HepG2 (cell line): ENCODE results near the gene MYOF. TPM values are rescaled to one million over a fixed set of nuclear protein-coding genes. Genes with fewer than 3 reads are reported as not detected.

ENCODE experiments used
- ATAC-seq: fragments of 200-7000 bp; cut with Tn5 transposase; 3 replicates; pipeline ENCODE4 v1.9.1; 2020; ENCODE audit warnings: mild to moderate bottlenecking, moderate library complexity
- BruUV-seq: library from RNA; stranded (reverse); fragments of 400-500 nt; replicated peaks from 2 replicates; lab custom pipeline; 2021; lab: Mats Ljungman, UMichigan
- CTCF ChIA-PET: fragments of 300-600 bp; formaldehyde crosslinking; extraction: SDS; loops from one replicate; lab custom pipeline; 2021; ENCODE audit warnings: low total read pairs, inconsistent platforms, low intra/inter-chr PET ratio; lab: Yijun Ruan, JAX
- POLR2A ChIA-PET: fragments of 350-600 bp; sonication (Branson Sonifier 250); formaldehyde crosslinking; loops from one replicate; lab custom pipeline; 2020; ENCODE audit warnings: antibody characterized with exemption, inconsistent platforms; lab: Yijun Ruan, JAX
- DNase-seq: peaks from one replicate; pipeline ENCODE4 v3.0.0-alpha.2; 2015; ENCODE audit warnings: low spot score
- FAIRE-seq: peaks from 3 replicates; lab custom pipeline; 2011; peaks lifted over from hg19 to GRCh38; lab: Jason Lieb, UNC
- H2AFZ ChIP-seq: one replicate; pipeline ENCODE4 v1.6.1; 2011; ENCODE audit warnings: low read length, inconsistent platforms
- H3K27ac ChIP-seq: fragments of 300-600 bp; 3 replicates; pipeline ENCODE4 v1.8.0; 2011; ENCODE audit warnings: mixed run types, mild to moderate bottlenecking, mixed read lengths, low read length, inconsistent platforms; ENCODE audit not compliant: insufficient read depth; ENCODE audit errors: extremely low read length
- H3K27me3 ChIP-seq, 2 experiments: fragments of 200-600 bp in 1 of 2; 2 replicates in 1 of 2; 3 replicates in 1 of 2; pipeline versions ENCODE4 v1.6.0 to v1.8.0; 2011; ENCODE audit warnings: low read length in 2 of 2, mild to moderate bottlenecking in 2 of 2, moderate library complexity in 2 of 2, inconsistent platforms in 1 of 2; ENCODE audit not compliant: insufficient read depth in 2 of 2, control insufficient read depth in 1 of 2
- H3K36me3 ChIP-seq, 2 experiments: fragments of 200-600 bp in 1 of 2; replicated peaks in 1 of 2; 2 replicates in 1 of 2; 3 replicates in 1 of 2; pipeline versions ENCODE4 v1.5.1 to v1.8.0; 2011; ENCODE audit warnings: low read length in 2 of 2, inconsistent platforms in 1 of 2; ENCODE audit not compliant: insufficient read depth in 2 of 2, control insufficient read depth in 1 of 2
- H3K4me1 ChIP-seq: 2 replicates; pipeline ENCODE4 v1.5.1; 2012; ENCODE audit warnings: low read length, inconsistent platforms; ENCODE audit not compliant: insufficient read depth
- H3K4me2 ChIP-seq: 2 replicates; pipeline ENCODE4 v1.6.0; 2011; ENCODE audit warnings: low read depth, low read length, inconsistent platforms
- H3K4me3 ChIP-seq, 3 experiments: fragments of 200-600 bp in 1 of 3; sonication (generic), shearing (Covaris generic) in 1 of 3; replicated peaks in 1 of 3; 2 replicates each; pipeline ENCODE4 v1.5.1; 2011 to 2016; ENCODE audit warnings: low read length in 3 of 3, inconsistent platforms in 2 of 3, low read depth in 2 of 3, mild to moderate bottlenecking in 2 of 3, control low read depth in 1 of 3, mixed read lengths in 1 of 3; ENCODE audit not compliant: insufficient read depth in 1 of 3
- H3K79me2 ChIP-seq: one replicate; pipeline ENCODE4 v1.6.1; 2011; ENCODE audit warnings: low read length, inconsistent platforms; ENCODE audit not compliant: insufficient read depth
- H3K9ac ChIP-seq: 2 replicates; pipeline ENCODE4 v1.6.0; 2011; ENCODE audit warnings: mild to moderate bottlenecking, low read depth, low read length, inconsistent platforms; ENCODE audit not compliant: insufficient read depth
- H3K9me3 ChIP-seq: 2 replicates; pipeline ENCODE4 v1.5.1; 2012; ENCODE audit warnings: mild to moderate bottlenecking, low read length
- H4K20me1 ChIP-seq: 2 replicates; pipeline ENCODE4 v1.6.0; 2011; ENCODE audit warnings: inconsistent platforms, mild to moderate bottlenecking, low read length, moderate library complexity; ENCODE audit not compliant: insufficient read depth
- KDM1A ChIP-seq: IDR thresholded peaks from 2 replicates; pipeline ENCODE4 v1.6.1; 2016; ENCODE audit warnings: missing compliant biosample characterization
- NCOR1 ChIP-seq: fragments of 200-600 bp; sonication (generic); IDR thresholded peaks from 2 replicates; pipeline ENCODE4 v1.7.0; 2017; ENCODE audit warnings: antibody characterized with exemption, low read length, borderline replicate concordance
- ONECUT2 ChIP-seq: sonication (generic); formaldehyde crosslinking; IDR thresholded peaks from 2 replicates; pipeline ENCODE4 v1.4.0; 2020; ENCODE audit warnings: missing genetic modification reagents
- RBAK ChIP-seq: sonication (generic); formaldehyde crosslinking; IDR thresholded peaks from 2 replicates; pipeline ENCODE4 v1.5.1; 2020; ENCODE audit warnings: mild to moderate bottlenecking, missing genetic modification reagents
- REXO4 ChIP-seq: sonication (generic); formaldehyde crosslinking; IDR thresholded peaks from 2 replicates; pipeline ENCODE4 v1.8.0; 2022; ENCODE audit warnings: missing genetic modification reagents, mild to moderate bottlenecking, borderline replicate concordance
- THAP11 ChIP-seq: IDR thresholded peaks from 2 replicates; pipeline ENCODE4 v1.6.1; 2016; ENCODE audit warnings: missing biosample characterization, missing genetic modification reagents
- ZBTB8A ChIP-seq: sonication (generic); formaldehyde crosslinking; IDR thresholded peaks from 2 replicates; pipeline ENCODE4 v1.4.0; 2020; ENCODE audit warnings: mild to moderate bottlenecking, low read depth, missing genetic modification reagents, borderline replicate concordance
- ZNF337 ChIP-seq: sonication (generic); formaldehyde crosslinking; IDR thresholded peaks from 2 replicates; pipeline ENCODE4 v1.5.1; 2020; ENCODE audit warnings: missing genetic modification reagents, low read depth, mild to moderate bottlenecking, borderline replicate concordance
- ZNF562 ChIP-seq: sonication (generic); formaldehyde crosslinking; IDR thresholded peaks from 2 replicates; pipeline ENCODE4 v1.8.0; 2022; ENCODE audit warnings: missing genetic modification reagents, borderline replicate concordance
- ZNF614 ChIP-seq: IDR thresholded peaks from 2 replicates; pipeline ENCODE4 v1.6.1; 2018; ENCODE audit warnings: missing biosample characterization, missing genetic modification reagents, inconsistent platforms, borderline replicate concordance
- ZNF790 ChIP-seq: sonication (generic); formaldehyde crosslinking; IDR thresholded peaks from 2 replicates; pipeline ENCODE4 v1.8.0; 2022; ENCODE audit warnings: missing genetic modification reagents, mild to moderate bottlenecking, borderline replicate concordance
- ZNF83 ChIP-seq: sonication (generic); formaldehyde crosslinking; IDR thresholded peaks from 2 replicates; pipeline ENCODE4 v1.4.0; 2020; ENCODE audit warnings: missing genetic modification reagents, mild to moderate bottlenecking, borderline replicate concordance
- ZSCAN20 ChIP-seq: sonication (generic); formaldehyde crosslinking; IDR thresholded peaks from 2 replicates; pipeline ENCODE4 v1.4.0; 2020; ENCODE audit warnings: missing genetic modification reagents, mild to moderate bottlenecking, borderline replicate concordance
- WGBS: methylation state at CpG from one replicate; pipeline ENCODE4 v1.1.6; 2017; ENCODE audit warnings: low lambda C conversion rate; 5-methylcytosine and 5-hydroxymethylcytosine counted together
- in situ Hi-C: cut with HindIII; loops from 2 replicates; pipeline ENCODE4 v1.10.0; 2017; ENCODE audit warnings: low pct_unique_long_range_greater_than_20kb; ENCODE audit not compliant: extremely low pct_ligation_motif_present
- intact Hi-C: fragments of 100-400 bp; cut with micrococcal nuclease; formaldehyde crosslinking; loops from one replicate; pipeline ENCODE4 v1.10.0; 2022; ENCODE audit not compliant: unreplicated experiment
- polyA plus RNA-seq, 8 experiments: library from polyadenylated mRNA; depleted of rRNA in 3 of 8; stranded (reverse) in 7 of 8; unstranded in 1 of 8; fragments of >200 nt; fragmentation: Illumina TruSeq in 4 of 8; extraction: Trizol in 4 of 8; gene quantifications; 2 replicates each; pipeline versions ENCODE4 v1.2.1 to v1.2.3, GENCODE V29; 2011 to 2016; ENCODE audit warnings: low read depth in 4 of 8, missing spikeins in 1 of 8, mixed read lengths in 1 of 8; ENCODE audit not compliant: insufficient read depth in 1 of 8
- total RNA-seq, 5 experiments: library from RNA; depleted of rRNA; stranded (reverse); fragments of >200 nt; fragmentation: Illumina TruSeq; extraction: Trizol; gene quantifications; 2 replicates each; pipeline ENCODE4 v1.2.3, GENCODE V29; 2016; ENCODE audit warnings: low read depth in 1 of 5
- TF ChIP-seq, protein P1 (sequence below): sonication (generic); formaldehyde crosslinking; IDR thresholded peaks from 2 replicates; pipeline ENCODE4 v1.4.0; 2020; ENCODE audit warnings: missing genetic modification reagents, borderline replicate concordance
- TF ChIP-seq, protein P2 (sequence below): sonication (generic); formaldehyde crosslinking; conservative IDR thresholded peaks from 2 replicates; pipeline ENCODE4 v1.4.0; 2020; ENCODE audit warnings: missing genetic modification reagents
- TF ChIP-seq, protein P3 (sequence below): IDR thresholded peaks from 2 replicates; pipeline ENCODE4 v1.6.1; 2016; ENCODE audit warnings: control low read depth
- TF ChIP-seq, protein P4 (sequence below): sonication (generic); formaldehyde crosslinking; IDR thresholded peaks from 2 replicates; pipeline ENCODE4 v1.4.0; 2020; ENCODE audit warnings: missing genetic modification reagents

The MYOF gene
- total and polyA plus RNA-seq, 2 of the 13 experiments (the other 11 are each of a cell fraction or from before 2014, with no cell fraction given), result 0.18 to 0.42 TPM

DNA sequence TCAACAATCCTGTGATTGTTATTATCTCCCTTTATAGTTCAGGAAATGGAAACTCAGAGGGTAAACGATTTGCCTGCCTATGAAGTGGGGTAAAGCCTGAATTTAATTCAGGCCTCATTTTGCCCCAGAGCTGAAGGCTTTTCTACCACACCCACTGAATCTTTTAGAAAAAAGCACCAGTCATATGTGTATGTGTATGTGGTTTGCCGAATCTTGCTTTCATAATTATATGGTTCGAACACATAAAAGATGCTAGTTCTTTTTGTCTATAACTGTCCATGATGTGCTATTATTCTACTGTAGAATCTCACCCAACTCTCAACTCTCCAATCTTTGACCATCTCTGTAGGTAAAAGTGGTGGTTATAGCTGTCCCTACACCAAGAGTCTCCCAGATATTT is 83.6 kb downstream of the MYOF start:
- no peak overlapping the region for H3K27ac ChIP-seq
- no peak overlapping the region for H3K9ac ChIP-seq
- 54% methylated on average over 3 of the region's 3 CpGs for WGBS
- H3K9me3 ChIP-seq, result no peaks in the 10 kb centered on the region
- no peak overlapping the region for H3K4me3 ChIP-seq
- in situ Hi-C loops (no loop called here), intact Hi-C loops (no loop called here)
- no peaks in the 10 kb centered on the region for H3K36me3 ChIP-seq
- CTCF ChIA-PET, result no interaction called here
- DNase-seq (no peak), ATAC-seq (no peak), FAIRE-seq (no peak)
- H4K20me1 ChIP-seq, result no peaks in the 10 kb centered on the region
- H2AFZ ChIP-seq, result no peak overlapping the region
- H3K27me3 ChIP-seq, result no peaks in the 10 kb centered on the region
- no peak overlapping the region for H3K4me2 ChIP-seq
- no peaks in the 10 kb centered on the region for H3K79me2 ChIP-seq
- H3K4me1 ChIP-seq, result no peaks in the 10 kb centered on the region
- no TSS peak for BruUV-seq
- POLR2A ChIA-PET, result no interaction called here
- TF ChIP-seq, protein P1, sequence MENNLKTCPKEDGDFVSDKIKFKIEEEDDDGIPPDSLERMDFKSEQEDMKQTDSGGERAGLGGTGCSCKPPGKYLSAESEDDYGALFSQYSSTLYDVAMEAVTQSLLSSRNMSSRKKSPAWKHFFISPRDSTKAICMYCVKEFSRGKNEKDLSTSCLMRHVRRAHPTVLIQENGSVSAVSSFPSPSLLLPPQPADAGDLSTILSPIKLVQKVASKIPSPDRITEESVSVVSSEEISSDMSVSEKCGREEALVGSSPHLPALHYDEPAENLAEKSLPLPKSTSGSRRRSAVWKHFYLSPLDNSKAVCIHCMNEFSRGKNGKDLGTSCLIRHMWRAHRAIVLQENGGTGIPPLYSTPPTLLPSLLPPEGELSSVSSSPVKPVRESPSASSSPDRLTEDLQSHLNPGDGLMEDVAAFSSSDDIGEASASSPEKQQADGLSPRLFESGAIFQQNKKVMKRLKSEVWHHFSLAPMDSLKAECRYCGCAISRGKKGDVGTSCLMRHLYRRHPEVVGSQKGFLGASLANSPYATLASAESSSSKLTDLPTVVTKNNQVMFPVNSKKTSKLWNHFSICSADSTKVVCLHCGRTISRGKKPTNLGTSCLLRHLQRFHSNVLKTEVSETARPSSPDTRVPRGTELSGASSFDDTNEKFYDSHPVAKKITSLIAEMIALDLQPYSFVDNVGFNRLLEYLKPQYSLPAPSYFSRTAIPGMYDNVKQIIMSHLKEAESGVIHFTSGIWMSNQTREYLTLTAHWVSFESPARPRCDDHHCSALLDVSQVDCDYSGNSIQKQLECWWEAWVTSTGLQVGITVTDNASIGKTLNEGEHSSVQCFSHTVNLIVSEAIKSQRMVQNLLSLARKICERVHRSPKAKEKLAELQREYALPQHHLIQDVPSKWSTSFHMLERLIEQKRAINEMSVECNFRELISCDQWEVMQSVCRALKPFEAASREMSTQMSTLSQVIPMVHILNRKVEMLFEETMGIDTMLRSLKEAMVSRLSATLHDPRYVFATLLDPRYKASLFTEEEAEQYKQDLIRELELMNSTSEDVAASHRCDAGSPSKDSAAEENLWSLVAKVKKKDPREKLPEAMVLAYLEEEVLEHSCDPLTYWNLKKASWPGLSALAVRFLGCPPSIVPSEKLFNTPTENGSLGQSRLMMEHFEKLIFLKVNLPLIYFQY (CRISPR knock-in tag), result no peak
- TF ChIP-seq NCOR1 (no peak), ZNF614 (CRISPR knock-in tag) (no peak), ZNF790 (CRISPR knock-in tag) (no peak), ZNF83 (CRISPR knock-in tag) (no peak), RBAK (CRISPR knock-in tag) (no peak), ZNF337 (CRISPR knock-in tag) (no peak), ZBTB8A (CRISPR knock-in tag) (no peak), KDM1A (CRISPR knock-in tag) (no peak), ZSCAN20 (CRISPR knock-in tag) (no peak), ZNF562 (CRISPR knock-in tag) (no peak), ONECUT2 (CRISPR knock-in tag) (no peak), THAP11 (no peak), REXO4 (CRISPR knock-in tag) (no peak)
- TF ChIP-seq, protein P2, sequence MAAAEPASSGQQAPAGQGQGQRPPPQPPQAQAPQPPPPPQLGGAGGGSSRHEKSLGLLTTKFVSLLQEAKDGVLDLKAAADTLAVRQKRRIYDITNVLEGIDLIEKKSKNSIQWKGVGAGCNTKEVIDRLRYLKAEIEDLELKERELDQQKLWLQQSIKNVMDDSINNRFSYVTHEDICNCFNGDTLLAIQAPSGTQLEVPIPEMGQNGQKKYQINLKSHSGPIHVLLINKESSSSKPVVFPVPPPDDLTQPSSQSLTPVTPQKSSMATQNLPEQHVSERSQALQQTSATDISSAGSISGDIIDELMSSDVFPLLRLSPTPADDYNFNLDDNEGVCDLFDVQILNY (CRISPR knock-in tag), result no peak
- TF ChIP-seq, protein P3, sequence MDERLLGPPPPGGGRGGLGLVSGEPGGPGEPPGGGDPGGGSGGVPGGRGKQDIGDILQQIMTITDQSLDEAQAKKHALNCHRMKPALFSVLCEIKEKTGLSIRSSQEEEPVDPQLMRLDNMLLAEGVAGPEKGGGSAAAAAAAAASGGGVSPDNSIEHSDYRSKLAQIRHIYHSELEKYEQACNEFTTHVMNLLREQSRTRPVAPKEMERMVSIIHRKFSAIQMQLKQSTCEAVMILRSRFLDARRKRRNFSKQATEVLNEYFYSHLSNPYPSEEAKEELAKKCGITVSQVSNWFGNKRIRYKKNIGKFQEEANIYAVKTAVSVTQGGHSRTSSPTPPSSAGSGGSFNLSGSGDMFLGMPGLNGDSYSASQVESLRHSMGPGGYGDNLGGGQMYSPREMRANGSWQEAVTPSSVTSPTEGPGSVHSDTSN (CRISPR knock-in tag), result no peak
- TF ChIP-seq, protein P4, sequence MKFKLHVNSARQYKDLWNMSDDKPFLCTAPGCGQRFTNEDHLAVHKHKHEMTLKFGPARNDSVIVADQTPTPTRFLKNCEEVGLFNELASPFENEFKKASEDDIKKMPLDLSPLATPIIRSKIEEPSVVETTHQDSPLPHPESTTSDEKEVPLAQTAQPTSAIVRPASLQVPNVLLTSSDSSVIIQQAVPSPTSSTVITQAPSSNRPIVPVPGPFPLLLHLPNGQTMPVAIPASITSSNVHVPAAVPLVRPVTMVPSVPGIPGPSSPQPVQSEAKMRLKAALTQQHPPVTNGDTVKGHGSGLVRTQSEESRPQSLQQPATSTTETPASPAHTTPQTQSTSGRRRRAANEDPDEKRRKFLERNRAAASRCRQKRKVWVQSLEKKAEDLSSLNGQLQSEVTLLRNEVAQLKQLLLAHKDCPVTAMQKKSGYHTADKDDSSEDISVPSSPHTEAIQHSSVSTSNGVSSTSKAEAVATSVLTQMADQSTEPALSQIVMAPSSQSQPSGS, result no peak
